Activated naive CD4-positive, alpha-beta T cell treated with anti-CD3 and anti-CD28 coated beads, Interleukin-2, amount 10 ng/mL, durations not matched to agents 7 days and 5 days (primary cell): ENCODE measurements around the gene TXNDC5.
A peak's percentile ranks its signal among the peaks of the same experiment; 100 is the strongest.
"Not testable (repeated sequence)": the region's sequence is repeated elsewhere in the genome, so short reads cannot be mapped to it uniquely, and the experiment has no call there.

Experiments
- CTCF ChIA-PET: fragments of 350-600 bp; sonication (Branson Sonifier 250); formaldehyde crosslinking; loops from one replicate; lab custom pipeline; 2021; ENCODE audit warnings: antibody characterized with exemption; lab: Charles Lee
- DNase-seq: peaks from one replicate; pipeline ENCODE4 v3.0.0-alpha.2; 2020
- H3K27ac Mint-ChIP-seq: one replicate; pipeline ENCODE4 v1.8.0; 2021; ENCODE audit warnings: mild to moderate bottlenecking, moderate library complexity, mixed read lengths
- H3K27me3 Mint-ChIP-seq: one replicate; pipeline ENCODE4 v1.8.0; 2021; ENCODE audit warnings: mild to moderate bottlenecking, mixed read lengths
- H3K36me3 Mint-ChIP-seq: one replicate; pipeline ENCODE4 v1.8.0; 2021; ENCODE audit warnings: mixed read lengths
- H3K4me1 Mint-ChIP-seq: one replicate; pipeline ENCODE4 v1.8.0; 2021; ENCODE audit warnings: mixed read lengths
- H3K4me3 Mint-ChIP-seq: one replicate; pipeline ENCODE4 v1.8.0; 2021; ENCODE audit warnings: mild to moderate bottlenecking, moderate library complexity, mixed read lengths
- H3K9me3 Mint-ChIP-seq: one replicate; pipeline ENCODE4 v1.8.0; 2021; ENCODE audit warnings: mixed read lengths

Gene TXNDC5

DNA sequence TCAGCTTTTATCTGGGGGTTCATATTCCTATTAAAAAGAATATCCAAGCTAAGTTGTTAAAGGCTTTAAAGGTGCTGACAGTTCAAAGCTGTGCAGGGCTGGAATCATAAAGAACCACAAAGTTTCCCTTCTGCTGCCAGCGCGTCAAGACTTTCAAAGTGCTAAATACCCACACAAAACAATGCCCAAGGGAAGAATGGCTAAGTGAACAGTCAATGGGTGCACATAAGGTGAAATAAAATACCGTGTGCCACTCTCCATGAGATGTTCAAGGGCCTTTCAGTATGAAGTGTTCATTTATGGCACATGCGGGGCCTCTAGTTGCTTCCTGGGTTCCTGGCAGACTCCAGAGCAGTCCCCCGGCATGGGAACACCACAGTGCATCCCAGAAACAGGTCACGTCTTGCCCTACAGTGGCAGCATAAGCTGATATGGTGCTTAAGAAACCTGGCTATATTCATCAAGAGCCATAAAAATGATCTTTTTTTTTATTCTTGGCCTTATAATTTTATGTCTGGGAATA lies 14.1 kb downstream of the TXNDC5 start:
- CTCF ChIA-PET = no interaction called here
- DNase-seq = no peak
- Mint-ChIP-seq H3K4me1 (no peaks in the 10 kb centered on the region), H3K27ac (no peak overlapping the region), H3K4me3 (no peak overlapping the region), H3K27me3 (no peaks in the 10 kb centered on the region), H3K36me3 (peaks cover 41% of the 10 kb centered on the region), H3K9me3 (no peaks in the 10 kb centered on the region)

DNA sequence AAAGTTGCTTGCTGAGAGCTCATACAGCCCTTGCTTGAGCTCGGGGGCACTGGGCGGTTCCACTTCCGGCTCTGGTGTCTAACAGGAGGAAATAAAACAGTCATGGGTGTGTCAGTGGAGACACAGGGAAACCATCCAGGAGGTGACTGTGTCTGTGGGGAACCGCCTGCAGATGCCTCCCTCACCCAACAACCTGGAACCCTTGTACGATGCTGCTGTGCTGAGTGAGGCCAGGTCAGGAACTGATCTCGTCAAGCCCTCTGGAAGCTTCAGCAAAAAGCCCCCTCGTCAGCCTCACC lies 15.5 kb downstream of the TXNDC5 start:
- no peak for DNase-seq

DNA sequence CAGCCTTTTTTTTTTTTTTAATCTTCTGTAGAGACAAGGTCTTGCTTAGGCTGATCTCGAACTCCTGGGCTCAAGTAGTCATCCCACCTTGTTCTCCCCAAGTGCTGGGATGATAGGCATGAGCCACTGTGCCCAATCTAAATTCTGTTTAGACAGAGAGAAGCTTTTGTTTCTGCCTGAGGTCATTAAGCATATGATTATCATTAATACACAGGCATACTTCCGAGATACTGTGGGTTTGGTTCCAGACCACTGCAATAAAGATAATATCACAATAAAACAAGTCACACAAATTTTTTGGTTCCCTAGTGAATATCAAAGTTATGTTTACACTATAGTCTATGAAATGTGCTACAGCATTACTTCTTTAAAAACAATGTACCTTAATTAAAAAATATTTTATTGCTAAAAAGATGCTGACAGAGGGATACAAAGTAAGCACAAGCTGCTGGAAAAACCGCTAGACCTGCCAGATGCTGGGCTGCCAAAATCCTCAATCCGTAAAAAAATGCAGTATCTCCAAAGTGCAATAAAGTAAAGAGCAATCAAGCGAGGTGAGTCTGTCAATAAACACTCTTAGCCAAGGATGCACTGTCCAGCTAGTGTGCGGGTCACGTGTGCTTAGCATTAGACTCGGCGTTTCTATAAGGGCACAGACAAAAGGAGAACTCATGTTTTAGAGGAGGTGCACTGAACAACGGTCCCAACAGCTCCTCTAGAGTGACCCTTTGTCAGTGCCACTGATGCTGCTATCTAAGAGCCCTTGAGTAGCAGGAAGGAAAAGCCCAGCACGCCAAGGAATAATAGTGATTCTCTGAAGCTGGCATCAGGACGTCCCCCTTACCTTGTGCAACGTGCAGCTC lies 16.1 kb downstream of the TXNDC5 start:
- Mint-ChIP-seq H3K27ac (no peak overlapping the region), H3K9me3 (no peaks in the 10 kb centered on the region), H3K4me3 (no peak overlapping the region), H3K27me3 (no peaks in the 10 kb centered on the region), H3K36me3 (peaks cover 47% of the 10 kb centered on the region), H3K4me1 (no peaks in the 10 kb centered on the region)
- DNase-seq = no peak
- CTCF ChIA-PET = interaction anchor here (0.6 kb wide), 1 partner anchor 184 kb away, joined by 3 read pairs; no protein-coding TSS in a partner anchor

More for the DNA sequence above, 15.5 kb downstream of the TXNDC5 start:
- H3K27ac Mint-ChIP-seq = no peak overlapping the region
- CTCF ChIA-PET = no interaction called here
- no peaks in the 10 kb centered on the region for H3K27me3 Mint-ChIP-seq
- H3K36me3 Mint-ChIP-seq = peaks cover 47% of the 10 kb centered on the region
- no peaks in the 10 kb centered on the region for H3K9me3 Mint-ChIP-seq
- no peaks in the 10 kb centered on the region for H3K4me1 Mint-ChIP-seq
- no peak overlapping the region for H3K4me3 Mint-ChIP-seq

DNA sequence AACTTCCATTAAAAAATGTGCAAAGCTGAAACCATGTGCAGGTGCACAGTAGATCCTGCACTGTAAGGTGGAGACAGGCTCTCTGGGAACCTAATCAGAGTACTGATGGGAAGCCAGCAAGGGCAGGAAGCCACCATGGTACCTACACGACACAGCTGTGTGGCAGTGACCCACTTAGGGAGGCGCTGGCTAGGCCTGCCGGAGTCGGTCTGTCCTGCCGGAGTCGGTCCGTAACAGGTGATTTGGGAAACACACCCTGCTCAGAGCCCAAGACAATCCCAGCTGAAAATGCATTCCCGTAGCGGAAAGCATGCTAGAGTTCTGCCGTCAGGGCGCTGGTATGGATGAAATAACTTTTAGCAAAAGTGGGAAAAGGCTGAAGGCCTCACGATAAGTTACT lies 17.2 kb downstream of the TXNDC5 start:
- Mint-ChIP-seq H3K4me1 (no peaks in the 10 kb centered on the region), H3K9me3 (no peaks in the 10 kb centered on the region), H3K27me3 (no peaks in the 10 kb centered on the region), H3K27ac (no peak overlapping the region), H3K36me3 (peaks cover 38% of the 10 kb centered on the region), H3K4me3 (no peak overlapping the region)
- CTCF ChIA-PET = no interaction called here
- no peak for DNase-seq

DNA sequence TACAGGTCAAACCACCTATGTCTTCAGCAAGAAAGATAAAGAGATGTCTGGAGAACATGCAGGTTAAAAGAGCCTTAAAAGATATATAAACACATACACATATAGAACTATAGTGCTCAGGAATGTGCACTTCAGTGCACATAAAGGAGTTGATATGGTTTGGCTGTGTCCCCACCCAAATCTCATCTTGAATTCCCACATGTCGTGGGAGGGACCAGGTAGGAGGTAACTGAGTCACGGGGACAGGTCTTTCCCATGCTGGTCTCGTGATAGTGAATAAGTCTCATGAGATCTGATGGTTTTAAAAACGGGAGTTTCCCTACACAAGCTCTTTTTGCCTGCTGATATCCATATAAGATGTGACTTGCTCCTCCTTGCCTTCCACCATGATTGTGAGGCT lies 18.2 kb downstream of the TXNDC5 start:
- CTCF ChIA-PET = interaction anchor here (1.0 kb wide), 1 partner anchor 327 kb away, joined by 3 read pairs; no protein-coding TSS in a partner anchor
- DNase-seq, H3K27ac Mint-ChIP-seq, H3K4me1 Mint-ChIP-seq, H3K4me3 Mint-ChIP-seq, H3K27me3 Mint-ChIP-seq, H3K9me3 Mint-ChIP-seq: not testable (repeated sequence)
- H3K36me3 Mint-ChIP-seq = peaks cover 34% of the 10 kb centered on the region

DNA sequence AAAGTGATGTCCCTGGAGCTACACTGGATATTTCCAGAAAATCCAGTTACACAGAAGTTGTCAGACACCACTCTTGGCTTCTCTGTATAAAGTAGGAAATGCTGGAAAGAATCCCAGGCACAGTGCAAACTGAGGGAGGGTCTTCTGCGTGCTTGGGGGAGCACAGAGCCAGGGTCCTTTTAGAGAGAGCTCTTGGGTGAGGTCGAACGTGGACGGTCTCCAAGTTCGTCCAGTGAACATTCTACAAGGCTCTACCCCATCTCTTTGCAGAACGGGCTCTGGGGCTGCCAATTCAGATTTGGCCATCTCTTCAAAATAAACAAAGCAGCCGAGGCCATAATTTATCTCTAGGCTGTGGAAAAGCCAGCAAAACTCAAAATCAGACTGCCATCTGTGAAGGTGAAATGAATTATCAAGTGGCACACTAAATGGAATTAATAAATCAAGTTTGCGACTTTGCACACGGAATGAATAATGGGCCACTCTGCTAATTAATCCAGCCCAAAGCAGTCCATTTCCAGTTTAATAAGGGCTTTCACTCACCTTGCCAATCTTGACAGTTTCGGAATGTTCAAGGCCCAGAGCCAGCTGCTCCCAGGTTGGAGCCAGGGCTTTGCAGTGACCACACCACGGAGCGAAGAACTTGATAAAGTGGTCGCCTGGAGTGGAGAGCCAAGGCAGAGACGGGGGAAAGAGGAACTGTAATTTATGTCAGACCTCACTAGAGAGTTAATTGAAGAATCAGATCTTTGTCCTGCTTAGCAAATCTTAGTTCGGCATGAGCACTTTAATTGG lies 19.3 kb downstream of the TXNDC5 start:
- CTCF ChIA-PET = no interaction called here
- H3K27me3 Mint-ChIP-seq = no peaks in the 10 kb centered on the region
- DNase-seq = no peak
- no peaks in the 10 kb centered on the region for H3K9me3 Mint-ChIP-seq
- no peaks in the 10 kb centered on the region for H3K4me1 Mint-ChIP-seq
- no peak overlapping the region for H3K4me3 Mint-ChIP-seq
- H3K27ac Mint-ChIP-seq = no peak overlapping the region
- peaks cover 38% of the 10 kb centered on the region for H3K36me3 Mint-ChIP-seq

DNA sequence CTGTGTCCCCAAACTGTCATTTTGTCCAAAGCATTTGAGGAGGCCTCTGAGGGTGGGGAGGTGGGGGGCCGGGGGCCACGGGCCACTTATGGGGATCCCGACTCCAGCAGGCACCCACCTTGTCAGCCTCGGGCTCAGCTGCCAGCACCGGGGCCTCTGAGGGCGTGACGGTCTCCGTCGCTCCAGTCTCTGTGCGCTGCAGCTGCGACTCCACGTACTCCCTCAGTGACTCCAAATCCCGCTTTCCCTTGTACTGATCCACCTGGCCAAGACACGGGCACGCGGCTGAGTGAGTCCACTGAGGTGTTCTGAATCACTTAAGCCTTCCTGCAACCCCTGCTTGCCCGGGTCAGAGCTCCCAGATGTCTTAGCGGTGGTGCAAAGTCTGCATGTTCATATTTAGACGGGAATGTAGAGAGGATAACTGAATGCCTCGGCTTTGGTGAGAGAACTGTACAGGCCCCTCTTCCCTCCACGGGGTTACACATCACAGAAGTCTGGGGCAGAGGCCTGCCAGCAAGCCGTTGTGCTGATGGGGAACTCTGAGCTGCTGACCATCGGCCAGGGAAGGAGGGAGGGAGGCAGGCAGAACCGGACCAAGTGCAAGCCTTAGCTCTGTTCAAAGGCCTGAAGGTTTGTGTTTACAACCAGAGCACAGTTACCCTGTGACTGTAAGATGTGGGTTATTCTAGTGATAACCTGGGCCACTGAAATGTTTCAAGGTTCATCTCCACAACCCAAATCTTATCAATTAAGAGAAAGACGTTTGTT lies 21.8 kb downstream of the TXNDC5 start:
- CTCF ChIA-PET = no interaction called here
- Mint-ChIP-seq H3K9me3 (no peaks in the 10 kb centered on the region), H3K27ac (no peak overlapping the region), H3K27me3 (no peaks in the 10 kb centered on the region), H3K36me3 (peaks cover 43% of the 10 kb centered on the region), H3K4me3 (no peak overlapping the region), H3K4me1 (no peaks in the 10 kb centered on the region)
- no peak for DNase-seq

DNA sequence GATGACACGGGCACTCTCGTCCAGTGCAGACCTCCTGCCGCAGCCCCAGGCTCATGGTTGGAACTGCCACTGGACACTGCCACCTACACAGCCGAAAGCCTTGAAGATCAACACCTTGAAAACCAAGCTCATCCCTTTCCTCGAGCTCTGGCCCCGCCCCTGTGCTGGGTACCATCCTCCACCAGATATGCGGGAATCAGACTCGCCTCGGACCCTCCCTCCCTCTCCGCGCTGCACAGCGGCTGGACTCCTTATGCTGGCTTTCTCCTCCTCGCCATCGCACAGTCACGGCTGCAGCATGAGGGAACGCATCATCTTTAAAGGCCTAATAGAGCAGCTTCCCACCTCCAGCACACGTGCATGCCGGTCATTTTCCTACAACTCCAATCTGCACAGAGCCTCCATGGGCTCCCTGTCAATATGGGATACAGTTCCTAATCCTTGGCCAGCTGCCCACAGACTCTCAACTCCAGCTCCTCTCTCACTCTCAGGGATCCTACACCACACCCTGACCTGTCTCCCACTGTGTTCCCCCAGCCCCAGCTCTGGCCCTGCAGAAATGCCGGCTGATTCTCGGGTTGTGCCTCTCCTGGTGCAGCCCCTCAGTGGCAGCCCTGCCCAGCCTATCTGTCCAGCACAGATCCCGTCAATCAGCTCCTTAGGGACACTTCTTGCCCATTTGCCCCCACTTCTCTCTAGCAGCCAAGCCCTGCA lies 23.2 kb downstream of the TXNDC5 start:
- Mint-ChIP-seq H3K4me3 (no peak overlapping the region), H3K27ac (peak overlapping the region; percentile 55), H3K27me3 (no peaks in the 10 kb centered on the region), H3K4me1 (no peaks in the 10 kb centered on the region), H3K36me3 (peaks cover 52% of the 10 kb centered on the region), H3K9me3 (no peaks in the 10 kb centered on the region)
- DNase-seq = no peak
- CTCF ChIA-PET = no interaction called here

DNA sequence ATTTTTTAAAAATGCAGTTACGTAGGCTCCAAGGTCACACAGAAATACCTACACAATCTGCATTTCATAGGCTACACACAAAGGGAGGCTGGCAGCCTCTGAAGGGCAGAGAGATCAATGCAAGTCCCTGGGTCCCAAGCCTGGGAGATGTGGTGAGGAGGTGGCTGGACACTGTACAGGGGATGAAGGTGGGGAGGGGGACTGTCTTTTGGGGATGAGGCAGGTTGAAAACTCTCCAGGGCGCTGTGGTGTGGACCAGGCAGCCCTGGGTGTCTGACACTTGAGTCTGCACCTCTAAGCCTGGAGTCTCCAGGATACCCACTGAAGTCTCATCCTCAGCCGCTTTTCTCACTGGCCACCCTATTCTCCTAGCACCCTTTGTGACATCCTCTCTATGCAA lies 24.5 kb downstream of the TXNDC5 start:
- peaks cover 46% of the 10 kb centered on the region for H3K36me3 Mint-ChIP-seq
- CTCF ChIA-PET = no interaction called here
- no peak overlapping the region for H3K4me3 Mint-ChIP-seq
- H3K4me1 Mint-ChIP-seq = no peaks in the 10 kb centered on the region
- H3K9me3 Mint-ChIP-seq = no peaks in the 10 kb centered on the region
- no peak overlapping the region for H3K27ac Mint-ChIP-seq
- H3K27me3 Mint-ChIP-seq = no peaks in the 10 kb centered on the region
- no peak for DNase-seq

DNA sequence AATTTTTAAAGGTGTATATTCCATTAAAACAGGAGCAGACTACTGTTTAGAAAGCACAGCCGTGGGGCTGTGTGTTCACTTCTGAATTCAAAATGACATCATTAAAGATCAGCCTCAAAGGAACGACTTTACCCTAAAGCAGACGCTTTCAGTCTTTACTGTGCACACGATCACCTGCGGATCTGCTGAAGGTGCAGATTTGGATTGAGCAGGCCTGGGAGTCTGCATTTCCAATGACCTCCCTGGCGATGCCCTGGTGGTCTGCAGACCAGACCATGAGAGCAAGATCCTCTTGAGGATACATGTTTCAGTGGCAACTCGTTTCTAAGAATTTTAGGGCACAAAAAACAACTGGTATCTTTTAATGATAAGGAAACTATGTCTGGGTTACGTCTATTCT lies 27.2 kb downstream of the TXNDC5 start:
- H3K4me1 Mint-ChIP-seq = no peaks in the 10 kb centered on the region
- DNase-seq = no peak
- H3K36me3 Mint-ChIP-seq = peaks cover 44% of the 10 kb centered on the region
- CTCF ChIA-PET = no interaction called here
- H3K27ac Mint-ChIP-seq = no peak overlapping the region
- H3K27me3 Mint-ChIP-seq = no peaks in the 10 kb centered on the region
- no peak overlapping the region for H3K4me3 Mint-ChIP-seq
- H3K9me3 Mint-ChIP-seq = no peaks in the 10 kb centered on the region

DNA sequence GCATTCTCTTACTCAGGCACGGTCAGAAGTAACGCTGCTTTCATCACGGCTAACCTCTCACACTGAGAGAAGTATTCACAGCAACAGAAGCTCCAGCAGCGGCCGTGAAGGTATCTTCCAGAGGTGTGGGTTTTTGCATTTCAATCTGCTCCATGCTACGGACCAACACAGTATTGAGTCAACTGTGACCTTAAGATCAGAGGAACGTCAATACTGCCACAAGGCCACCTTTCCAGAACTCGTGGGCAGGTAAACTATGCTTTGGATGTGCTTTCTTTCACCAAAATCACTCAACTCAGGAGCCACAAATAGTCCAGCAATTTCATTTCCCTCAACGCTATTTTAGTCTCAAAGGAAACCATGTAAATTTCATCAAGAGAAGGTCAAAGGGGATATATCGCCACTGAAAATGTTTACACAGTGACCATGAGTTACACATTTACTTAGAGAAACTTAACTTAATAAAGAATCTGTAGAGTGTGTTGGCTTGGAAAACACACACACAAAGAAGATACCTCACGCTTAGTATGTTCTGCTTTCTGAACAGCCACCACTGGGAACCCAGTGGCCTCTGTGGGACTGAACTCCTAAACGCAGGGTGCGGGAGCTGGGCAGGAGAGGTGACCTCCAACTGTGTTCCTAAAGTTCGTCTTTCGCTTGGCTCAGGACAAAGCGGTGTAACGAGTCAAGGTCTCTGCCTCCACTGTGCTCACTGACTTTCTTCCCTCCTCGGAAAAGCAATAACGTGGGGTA lies 27.9 kb downstream of the TXNDC5 start:
- CTCF ChIA-PET = no interaction called here
- Mint-ChIP-seq H3K9me3 (no peaks in the 10 kb centered on the region), H3K36me3 (peaks cover 42% of the 10 kb centered on the region), H3K27ac (no peak overlapping the region), H3K4me1 (no peaks in the 10 kb centered on the region), H3K4me3 (no peak overlapping the region), H3K27me3 (no peaks in the 10 kb centered on the region)
- DNase-seq = no peak

DNA sequence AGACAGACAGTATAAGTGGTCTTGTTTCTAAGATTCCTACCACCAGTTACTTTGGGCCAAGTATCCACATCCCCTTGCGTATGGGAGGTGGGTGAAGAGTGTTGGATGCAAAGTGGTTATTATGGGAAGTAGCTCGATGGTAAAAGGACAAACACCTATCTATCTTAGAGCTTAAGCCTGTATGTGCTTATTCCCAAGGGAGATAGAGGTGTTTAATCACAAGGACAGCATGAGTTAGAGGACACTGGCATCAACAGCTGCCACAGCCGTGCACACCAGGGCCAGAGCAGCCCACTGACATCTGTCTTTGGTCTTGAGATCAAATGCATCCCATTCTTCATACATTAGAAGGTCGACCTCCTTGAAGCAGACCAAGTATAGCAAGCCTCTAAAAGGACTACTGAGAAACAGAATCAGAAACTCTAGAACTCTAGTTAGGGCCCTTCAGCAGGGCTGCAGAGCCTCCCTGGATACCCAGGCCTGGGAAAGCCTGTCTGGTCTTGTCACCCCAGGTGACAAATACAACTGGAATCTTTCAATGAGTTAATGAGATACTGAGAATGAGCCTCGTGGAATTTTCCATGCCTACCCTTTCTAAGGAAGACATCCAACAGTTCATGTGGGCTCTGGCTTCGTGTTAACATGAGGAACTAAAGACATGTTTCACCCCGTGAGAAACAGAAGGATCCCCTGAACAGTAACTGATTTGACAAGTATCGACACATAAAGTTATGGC lies 28.7 kb downstream of the TXNDC5 start:
- Mint-ChIP-seq H3K27me3 (no peaks in the 10 kb centered on the region), H3K9me3 (no peaks in the 10 kb centered on the region), H3K27ac (no peak overlapping the region), H3K4me3 (no peak overlapping the region), H3K4me1 (no peaks in the 10 kb centered on the region), H3K36me3 (peaks cover 39% of the 10 kb centered on the region)
- CTCF ChIA-PET = interaction anchor here (1.5 kb wide), 1 partner anchor 338 kb away, joined by 3 read pairs; no protein-coding TSS in a partner anchor
- no peak for DNase-seq
